H4 (cell line): Measurements from ENCODE around the gene RABEP1. TPM values are rescaled to one million over a fixed set of nuclear protein-coding genes. Genes with fewer than 3 reads are reported as not detected.
"Not testable (repeated sequence)": the region's sequence is repeated elsewhere in the genome, so short reads cannot be mapped to it uniquely, and the experiment has no call there.

Experiments
- DNase-seq: peaks from one replicate; pipeline ENCODE4 v3.0.0-alpha.2; 2015; ENCODE audit warnings: low spot score
- total RNA-seq: library from RNA; depleted of rRNA; stranded (reverse); fragments of >200 nt; shearing (Covaris generic); gene quantifications from 2 replicates; pipeline ENCODE4 v1.2.3, GENCODE V29; 2014; rRNA removed

Gene RABEP1, protein sequence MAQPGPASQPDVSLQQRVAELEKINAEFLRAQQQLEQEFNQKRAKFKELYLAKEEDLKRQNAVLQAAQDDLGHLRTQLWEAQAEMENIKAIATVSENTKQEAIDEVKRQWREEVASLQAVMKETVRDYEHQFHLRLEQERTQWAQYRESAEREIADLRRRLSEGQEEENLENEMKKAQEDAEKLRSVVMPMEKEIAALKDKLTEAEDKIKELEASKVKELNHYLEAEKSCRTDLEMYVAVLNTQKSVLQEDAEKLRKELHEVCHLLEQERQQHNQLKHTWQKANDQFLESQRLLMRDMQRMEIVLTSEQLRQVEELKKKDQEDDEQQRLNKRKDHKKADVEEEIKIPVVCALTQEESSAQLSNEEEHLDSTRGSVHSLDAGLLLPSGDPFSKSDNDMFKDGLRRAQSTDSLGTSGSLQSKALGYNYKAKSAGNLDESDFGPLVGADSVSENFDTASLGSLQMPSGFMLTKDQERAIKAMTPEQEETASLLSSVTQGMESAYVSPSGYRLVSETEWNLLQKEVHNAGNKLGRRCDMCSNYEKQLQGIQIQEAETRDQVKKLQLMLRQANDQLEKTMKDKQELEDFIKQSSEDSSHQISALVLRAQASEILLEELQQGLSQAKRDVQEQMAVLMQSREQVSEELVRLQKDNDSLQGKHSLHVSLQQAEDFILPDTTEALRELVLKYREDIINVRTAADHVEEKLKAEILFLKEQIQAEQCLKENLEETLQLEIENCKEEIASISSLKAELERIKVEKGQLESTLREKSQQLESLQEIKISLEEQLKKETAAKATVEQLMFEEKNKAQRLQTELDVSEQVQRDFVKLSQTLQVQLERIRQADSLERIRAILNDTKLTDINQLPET
- total RNA-seq: 11.3 and 22.6 TPM in 2 replicates

DNA sequence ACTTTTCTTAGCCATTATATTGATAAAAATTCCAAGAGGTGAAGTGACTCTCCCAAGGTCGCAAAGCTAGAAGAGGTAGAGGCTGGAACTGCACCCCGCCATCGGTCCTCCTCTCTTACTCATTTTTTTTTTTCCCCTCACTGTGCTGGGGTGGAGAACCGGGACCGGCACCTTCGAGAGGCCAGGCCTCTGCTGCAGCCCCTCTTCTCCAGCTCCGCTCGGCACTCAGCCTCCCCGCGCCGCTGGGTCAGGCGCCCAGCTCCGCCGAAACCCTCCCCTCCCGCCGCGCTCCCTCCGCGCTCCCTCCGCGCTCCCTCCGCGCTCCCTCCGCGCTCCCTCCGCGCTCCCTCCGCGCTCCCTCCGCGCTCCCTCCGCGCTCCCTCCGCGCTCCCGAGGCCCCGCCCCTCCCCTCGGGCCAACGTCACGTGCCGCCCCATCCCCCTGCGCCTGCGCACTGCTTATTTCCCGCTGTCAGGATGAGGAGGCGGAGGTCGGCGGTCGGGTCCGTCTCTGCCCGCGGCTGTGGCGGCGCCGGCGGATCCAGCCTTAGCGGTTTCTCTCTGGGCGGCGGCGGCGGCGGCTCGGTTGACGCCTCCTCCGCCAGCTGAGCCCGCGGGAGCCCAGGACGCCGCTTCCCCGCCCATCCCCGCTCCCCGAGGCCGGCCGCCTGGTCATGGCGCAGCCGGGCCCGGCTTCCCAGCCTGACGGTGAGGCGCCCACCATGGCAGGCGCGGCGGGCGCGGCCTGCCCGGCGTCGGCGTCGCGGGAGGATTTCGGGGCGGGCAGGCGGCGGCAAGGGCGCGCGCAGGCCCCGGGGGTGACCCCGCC lies at the start of gene RABEP1:
Gene RABEP1, plus strand, starts transcription at position 471 of the 828 bp plus-strand sequence. Its CDS starts 203 bp downstream, at position 674.
- peak; percentile 69 for DNase-seq

DNA sequence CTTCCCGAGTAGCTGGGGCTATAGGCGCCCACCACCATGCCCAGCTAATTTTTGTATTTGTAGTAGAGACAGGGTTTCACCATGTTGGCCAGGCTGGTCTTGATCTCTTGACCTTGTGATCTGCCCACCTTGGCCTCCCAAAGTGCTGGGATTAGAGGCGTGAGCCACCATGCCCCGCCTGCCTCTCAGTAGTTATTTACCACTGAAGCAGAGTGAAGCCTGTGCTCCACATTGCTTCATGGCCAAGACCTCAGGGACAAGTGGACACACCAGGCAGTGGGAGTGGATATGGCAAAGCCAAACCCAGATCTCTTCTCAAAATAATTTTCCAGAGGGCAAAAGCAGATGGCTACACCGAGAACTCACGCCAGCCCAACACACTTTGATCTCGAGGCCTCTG lies 48.6 kb upstream of the RABEP1 start:
- DNase-seq: not testable (repeated sequence)

DNA sequence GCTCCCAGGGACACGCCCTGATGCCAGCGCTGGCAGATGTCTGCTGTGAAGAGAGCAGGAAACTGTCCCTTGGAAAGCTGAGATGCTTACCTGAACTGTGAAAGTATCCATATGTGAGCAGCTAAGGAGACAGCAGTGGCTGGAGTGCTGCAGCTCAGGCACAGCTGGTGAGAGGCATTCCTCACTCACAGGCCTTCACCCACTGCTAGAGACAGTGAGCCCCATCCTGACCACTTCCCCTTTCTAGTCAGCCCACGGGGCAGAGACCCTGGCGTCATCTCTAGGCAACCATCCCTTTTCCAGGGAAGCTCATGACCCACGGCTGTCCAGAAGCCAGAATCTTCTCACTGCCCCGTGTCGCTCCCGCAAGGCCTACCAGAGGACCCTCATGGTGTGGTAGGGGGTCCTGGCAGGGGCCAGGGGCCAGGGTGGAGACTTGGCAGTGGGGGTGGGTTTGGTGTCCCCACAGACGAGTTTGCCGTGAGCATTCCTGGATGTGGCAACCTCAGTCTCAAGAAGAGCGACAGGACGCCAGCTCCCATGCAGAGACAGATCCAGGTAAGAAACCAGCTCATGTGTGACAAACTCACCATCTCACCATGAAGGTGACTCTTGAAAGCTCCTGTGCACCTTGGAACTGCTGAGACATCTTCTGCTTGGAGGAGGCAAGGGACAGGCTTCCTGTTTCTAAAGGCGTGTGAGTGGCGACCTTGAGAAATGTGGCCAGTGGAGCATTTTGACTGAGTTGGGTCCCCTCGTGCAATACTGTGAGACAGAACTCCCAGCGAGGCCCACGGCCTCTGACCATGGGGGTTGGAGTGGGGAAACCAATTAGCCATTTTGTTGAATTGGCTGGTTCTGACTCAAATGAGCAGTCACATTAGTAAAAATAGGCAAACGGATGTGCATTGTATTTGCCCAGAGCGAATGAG lies 47.2 kb upstream of the RABEP1 start, which contains the start of gene SCIMP:
Gene SCIMP, minus strand, starts transcription at position 216 of the 932 bp plus-strand sequence. Its CDS starts 105 bp downstream, at position 111.
- no peak for DNase-seq

DNA sequence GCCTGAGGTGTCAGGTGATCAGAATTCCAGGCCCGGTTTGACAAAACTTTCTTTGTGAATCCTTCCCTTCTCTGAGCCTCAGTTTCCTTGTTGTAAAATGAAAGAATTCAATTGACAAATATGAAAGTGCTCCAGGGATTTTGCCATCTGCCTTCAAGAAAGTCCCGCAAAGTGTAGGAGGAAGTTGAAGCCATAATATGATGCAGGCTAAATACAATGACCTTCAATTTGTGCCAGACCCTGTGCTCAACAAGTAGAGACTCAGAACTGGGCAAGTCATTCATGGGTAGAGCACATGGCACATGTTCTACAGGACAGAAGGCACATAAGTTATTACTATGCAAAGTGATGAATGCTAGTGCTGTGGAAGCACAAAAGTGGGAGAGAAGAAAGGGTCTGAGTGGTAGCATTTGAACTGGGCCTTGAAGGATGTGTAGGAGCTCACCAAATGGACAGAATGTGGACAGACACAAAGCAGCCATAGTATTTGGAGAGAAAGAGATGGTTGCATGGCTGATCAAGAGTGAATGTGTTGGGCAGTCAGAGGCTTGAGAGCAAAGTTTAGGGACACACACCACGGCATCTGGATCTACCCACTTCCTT lies 45.0 kb upstream of the RABEP1 start:
- no peak for DNase-seq

DNA sequence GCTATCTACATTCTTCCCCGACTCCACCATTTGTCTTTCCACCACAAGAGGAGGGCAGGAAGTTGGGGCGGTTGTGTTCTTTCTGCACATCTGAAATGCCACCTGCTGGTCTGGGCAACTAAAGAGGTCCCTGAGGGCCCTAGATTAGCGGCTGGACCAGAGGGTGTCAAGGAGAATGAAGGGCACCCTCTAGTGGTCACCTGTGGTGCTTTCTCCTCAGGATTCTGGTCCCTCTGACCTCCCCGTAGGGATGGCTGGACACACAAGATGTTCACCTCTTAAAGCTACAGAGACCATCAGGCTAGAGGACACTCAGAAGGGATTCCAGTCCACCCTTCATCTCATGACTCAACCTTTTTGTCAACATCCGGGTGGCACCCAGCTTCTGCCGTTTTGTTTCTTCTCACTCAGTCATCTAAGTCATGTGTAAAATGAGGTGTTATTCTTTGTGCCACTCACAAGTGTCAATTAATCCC lies 44.5 kb upstream of the RABEP1 start:
- peak; percentile 23 for DNase-seq

DNA sequence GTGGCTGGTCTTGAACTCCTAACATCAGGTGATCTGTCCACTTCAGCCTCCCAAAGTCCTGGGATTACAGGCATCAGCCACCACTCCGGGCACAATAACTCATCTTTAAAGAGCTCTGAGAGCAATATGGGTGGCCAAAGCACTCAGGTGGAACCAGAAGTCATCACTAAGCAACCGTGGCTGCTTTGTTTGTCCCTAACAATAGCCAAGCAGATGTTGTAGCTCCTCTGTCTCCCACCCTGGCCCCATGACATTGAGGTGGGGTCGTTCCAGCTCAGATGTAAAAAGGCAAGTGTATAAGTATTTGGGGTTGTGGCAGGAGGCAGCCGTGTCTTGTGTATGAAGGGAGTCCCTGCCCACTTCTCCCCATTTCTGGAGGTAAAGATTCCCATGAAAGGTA lies 43.8 kb upstream of the RABEP1 start:
- no peak for DNase-seq

DNA sequence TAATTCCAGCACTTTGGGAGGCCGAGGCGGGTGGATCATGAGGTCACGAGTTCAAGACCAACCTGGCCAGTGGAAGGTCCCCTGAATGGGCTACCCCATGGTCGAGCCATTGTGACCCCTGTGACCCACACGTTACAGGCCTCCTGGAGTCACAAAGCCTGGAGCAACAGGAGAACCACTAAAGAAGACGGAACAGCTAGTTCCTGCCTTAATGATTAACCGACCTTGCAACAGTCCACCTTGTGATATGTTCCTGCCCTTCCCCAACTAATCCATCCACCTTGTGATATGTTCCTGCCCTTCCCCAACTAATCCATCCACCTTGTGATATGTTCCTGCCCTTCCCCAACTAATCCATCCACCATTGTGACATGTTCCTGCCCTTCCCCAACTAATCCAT lies 42.3 kb upstream of the RABEP1 start:
- not testable (repeated sequence) for DNase-seq

DNA sequence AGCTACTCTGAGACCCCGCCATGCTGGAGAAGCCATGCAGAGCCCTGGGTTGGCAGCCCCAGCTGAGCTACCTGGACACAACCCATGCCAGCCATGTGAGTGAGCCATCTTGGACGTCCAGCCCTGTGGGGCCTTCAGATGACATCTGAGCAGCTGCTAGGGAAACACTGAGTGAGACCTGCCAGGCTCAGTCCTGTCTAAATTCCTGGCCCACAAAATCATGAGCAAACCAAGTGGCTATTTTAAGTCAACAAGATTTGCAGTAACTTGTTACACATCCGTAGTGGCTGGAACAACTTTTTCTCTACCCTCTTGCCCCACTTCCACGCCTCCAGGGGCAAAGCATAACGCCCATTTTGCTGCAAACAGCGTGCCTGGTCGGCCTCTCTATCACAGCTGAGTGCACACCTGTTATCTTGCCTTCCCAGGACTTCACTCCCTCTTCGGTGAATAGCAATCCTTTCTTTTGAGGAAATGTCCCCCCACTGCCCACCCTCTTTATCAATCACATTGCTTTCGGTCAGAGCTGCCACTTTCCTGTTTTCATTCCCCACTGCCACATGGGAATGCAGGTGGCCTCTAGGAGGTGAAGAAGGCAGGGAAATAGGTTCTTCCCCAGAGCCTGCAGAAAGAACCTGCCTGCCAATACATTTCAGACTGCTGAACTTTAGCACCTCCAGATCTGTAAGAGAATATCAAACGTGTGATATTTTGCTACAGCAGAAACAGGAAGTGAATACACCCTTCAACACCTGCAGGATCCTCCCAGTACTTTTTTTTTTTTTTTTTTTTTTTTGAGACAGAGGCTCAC lies 40.0 kb upstream of the RABEP1 start:
- DNase-seq: no peak

DNA sequence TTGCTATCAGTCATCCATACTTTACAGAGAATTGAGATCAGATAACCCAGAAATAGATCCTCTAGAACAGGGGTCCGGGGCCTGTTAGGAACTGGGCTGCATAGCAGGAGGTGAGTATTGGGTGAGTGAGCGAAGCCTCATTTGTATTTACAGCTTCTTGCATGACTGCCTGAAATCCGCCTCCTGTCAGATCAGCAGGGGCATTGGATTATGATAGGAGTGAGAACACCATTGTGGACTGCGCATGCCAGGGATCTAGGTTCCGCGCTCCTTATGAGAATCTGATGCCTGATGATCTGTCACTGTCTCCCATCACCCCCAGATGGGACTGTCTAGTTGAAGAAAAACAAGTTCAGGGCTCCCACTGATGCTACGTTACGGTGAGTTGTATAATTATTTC lies 34.5 kb upstream of the RABEP1 start:
- no peak for DNase-seq

DNA sequence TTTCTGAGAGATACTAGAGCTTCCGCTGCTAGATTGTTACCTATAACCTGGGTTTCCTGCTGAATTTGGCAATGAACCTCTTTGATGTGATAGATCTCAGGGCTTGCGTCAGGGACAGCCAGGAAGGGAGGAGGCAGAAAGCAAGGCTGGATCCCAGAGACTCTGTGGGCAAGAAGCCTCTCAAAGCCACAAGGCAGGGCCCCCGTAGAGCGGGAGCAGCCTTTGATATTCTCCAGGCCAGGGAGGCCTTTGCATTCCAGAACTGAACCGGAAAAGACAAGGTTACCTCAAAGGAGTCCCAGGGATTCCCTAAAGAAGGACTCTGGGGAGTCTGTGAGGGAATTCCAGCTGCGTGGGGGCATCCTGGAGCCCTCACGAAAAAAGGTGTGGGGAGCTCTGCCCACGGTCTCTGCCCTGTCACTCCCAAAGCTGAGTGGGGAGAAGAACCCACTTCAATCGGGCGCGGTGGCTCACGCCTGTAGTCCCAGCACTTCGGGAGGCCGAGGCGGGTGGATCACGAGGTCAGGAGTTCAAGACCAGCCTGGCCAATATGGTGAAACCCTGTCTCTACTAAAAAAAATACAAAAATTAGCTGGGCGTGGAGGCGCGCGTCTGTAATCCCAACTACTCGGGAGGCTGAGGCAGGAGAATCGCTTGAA lies 33.1 kb upstream of the RABEP1 start:
- DNase-seq: no peak

DNA sequence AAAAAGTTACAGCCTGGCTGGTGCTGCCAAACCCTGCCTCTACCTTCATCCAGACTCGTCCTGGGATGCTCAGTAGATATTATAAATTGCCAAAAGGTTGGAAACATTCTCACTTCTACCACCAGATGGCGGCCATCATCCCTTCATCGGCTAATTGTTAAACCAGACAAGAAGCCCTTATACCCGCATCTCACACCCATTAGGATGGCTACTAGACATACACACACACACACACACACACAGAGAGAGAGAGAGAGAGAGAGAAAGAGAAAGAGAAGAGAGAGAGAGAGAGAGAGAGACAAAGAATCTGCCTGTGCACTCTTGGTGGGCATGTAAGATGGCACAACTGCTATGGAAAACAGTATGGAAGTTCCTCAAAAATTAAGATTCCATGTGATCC lies 32.5 kb upstream of the RABEP1 start:
- peak; percentile 54 for DNase-seq

DNA sequence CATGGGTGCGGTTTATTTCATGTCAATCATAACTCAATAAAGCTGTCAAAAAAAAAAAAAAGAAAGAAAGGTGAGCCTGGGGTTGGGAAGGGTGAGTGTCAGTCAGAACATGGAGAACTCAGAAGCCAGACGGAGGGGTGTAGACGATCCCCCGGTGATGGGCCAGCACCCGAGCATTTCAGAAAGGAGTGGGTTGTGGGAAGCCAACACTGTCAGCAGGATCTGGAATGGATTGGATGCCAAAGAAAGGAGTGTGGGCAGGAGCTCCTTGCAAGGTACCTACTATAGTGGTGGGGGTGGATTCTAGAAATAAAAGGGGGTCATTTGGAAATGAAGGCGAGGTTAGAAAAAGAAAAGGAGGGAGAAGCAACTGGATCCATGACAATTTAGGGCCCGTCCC lies 27.7 kb upstream of the RABEP1 start:
- no peak for DNase-seq

DNA sequence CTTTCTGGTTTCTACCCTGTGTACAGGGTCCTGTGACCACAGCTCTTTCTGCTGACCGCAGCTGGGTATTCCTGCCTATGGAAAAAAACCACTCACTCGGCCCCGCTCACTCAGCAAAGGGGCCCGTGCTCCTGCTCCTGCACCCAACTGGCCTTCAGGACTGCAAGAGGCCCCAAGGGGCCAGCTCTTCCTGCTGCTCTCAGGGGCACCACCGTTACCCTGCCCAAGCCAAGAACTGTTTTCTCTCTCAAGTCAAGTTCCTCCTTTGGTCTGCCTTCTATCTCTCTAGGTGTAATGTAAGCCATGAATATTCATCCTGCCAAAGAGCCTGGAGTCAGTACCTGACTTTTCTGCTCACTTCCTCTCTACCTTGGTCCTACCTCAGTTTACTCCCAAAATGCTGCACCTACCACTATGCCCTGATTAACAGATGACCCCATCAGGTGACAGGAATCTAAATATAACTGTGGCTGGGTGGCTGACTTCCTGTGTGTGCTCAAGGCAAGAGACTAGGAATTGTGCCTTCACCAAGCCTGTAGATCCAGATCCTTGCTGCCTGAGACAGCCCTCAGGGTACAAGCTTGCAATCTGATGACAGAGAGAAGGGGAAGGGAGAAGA lies 27.1 kb upstream of the RABEP1 start:
- DNase-seq: no peak

DNA sequence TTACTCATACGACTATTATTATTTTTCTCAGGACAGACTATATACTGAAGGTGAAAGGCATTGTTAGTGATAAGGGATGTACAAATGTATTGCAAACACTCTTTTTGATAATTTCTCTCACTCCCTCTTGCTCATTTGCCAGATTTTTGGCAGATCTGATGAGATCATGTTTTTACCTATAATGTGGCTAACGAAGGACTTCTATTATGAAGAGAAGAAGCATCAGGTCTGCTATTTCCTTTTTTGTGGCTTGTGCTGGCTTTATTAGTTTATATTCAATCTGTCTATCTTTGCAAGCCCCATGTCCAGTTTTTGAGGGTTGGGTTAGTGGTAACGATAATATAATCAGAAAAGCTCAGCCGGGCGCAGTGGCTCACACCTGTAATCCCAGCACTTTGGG lies 25.0 kb upstream of the RABEP1 start:
- DNase-seq: no peak

DNA sequence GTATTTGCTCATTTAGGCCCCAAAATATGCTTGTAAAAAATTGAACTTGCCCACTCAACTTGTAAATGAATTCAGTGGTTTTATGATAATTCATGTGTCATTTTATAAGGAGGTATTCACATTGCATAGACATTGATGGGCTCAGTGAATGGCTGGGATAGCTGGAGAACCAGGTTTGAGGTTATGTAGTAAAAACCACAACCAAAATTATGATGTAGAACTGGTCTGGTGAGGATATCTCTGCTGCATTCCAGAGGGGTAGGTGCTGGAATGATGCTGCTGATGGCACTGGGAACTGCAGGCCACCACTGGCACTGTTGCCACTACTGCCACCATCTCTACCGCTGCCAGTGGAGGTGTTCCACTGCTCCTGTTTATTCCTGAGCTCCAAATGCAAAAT lies 21.5 kb upstream of the RABEP1 start:
- DNase-seq: no peak

DNA sequence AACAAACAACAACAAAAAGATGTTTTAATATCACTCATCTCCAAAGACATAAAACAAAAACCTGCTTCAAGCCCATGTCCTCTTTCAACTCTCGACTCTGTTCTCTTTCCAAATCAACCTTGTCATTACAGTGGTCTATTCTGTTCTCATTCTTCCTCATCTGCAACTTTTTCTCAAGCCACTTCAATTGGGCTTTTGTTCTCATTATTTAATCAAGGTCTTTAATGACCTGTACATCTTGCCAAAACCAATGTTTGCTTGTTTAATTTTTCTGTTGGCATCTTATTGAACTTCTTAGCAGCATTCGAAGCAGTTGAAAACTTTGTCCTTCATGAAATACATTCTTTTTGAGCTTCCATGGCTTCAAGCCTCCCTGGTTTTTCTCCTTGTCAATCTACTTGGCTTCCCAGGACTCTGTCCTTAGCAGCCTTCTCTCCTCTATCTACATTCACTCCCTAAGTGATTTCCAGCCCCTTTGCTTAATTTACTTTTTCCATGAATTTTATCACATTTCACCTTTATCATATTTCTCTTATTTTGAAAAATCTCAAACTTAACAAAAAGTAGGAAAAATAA lies 19.6 kb upstream of the RABEP1 start:
- DNase-seq: no peak

DNA sequence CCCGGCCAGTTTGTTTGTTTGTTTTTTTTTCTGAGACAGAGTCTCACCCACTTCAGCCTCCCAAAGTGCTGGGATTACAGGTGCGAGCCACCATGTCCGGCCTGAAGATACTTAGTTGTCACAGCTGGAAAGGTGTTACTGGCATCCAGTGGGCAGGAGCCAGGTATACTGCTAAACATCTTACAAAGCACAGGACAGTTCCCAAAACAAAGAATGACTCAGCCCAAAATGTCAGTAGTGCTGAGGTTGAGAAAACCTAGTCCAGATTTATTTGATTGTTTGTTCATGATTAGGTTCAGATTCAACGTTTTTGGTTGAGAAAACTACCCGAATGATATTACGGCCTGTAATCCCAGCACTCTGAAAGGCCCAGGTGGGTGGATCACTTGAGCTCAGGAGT lies 18.6 kb upstream of the RABEP1 start:
- DNase-seq: no peak

DNA sequence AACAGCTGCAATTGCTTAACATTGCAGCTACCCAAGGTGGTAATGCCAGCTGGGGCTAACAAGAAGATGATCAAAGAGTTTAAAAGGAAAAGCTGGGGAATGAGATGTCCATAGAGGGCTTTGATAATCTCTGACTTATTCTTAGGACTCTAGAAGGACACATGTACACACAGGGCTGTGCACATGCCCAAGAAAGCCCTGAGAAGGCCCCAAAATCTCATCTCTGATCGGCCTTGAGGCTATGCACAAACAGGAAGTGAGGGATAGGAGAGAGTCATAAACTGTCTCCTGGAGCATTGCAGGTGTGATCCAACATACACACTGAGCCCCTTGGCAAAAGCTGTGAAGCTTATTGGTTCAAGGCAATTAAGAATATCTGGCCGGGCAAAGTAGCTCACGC lies 17.2 kb upstream of the RABEP1 start:
- no peak for DNase-seq
